ENCODE measurements around the gene HHIP.

DNA sequence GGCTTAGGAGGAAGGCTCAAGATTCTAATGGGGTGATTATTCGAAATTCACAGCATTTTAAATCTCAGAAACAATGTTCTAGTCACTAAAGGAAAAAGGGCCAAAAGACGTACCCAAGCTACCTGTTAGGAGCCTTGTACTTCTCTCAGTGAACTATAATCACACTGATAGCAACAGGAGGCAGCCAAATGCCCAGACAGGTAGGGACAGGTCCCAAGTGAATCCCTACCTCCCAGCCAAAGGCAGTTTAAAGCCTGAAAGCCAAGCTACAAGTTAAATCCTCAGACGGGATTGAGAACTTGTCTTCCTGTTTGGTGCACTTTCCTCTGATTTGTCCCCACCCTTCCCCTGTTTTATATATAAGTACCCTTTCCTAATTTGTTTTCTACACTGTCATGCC, 24.3 kb upstream of the HHIP start:
- TF ChIP-seq CTCF (IDR thresholded peaks at IDR 0.05): no peak
- no peak for TF ChIP-seq POLR2A (IDR thresholded peaks at IDR 0.05)
- no peak for TF ChIP-seq POLR2AphosphoS5 (IDR thresholded peaks at IDR 0.05)

All from prostate gland (tissue), 2 donors.